PC-9 (cell line): ENCODE measurements around the gene MKRN2. TPM values are rescaled to one million over a fixed set of nuclear protein-coding genes. Genes with fewer than 3 reads are reported as not detected.
A peak's percentile ranks its signal among the peaks of the same experiment; 100 is the strongest.

Source experiments
- BruUV-seq: library from RNA; stranded (reverse); fragments of 400-500 nt; replicated peaks from 2 replicates; lab custom pipeline; 2021; lab: Mats Ljungman, UMichigan
- CTCF ChIA-PET: fragments of 300-600 bp; sonication (Branson Sonifier 250); formaldehyde crosslinking; loops from one replicate; lab custom pipeline; 2022; ENCODE audit warnings: antibody characterized with exemption; lab: Charles Lee
- POLR2A ChIA-PET: fragments of 300-600 bp; sonication (Branson Sonifier 250); formaldehyde crosslinking; loops from one replicate; lab custom pipeline; 2022; ENCODE audit warnings: antibody characterized with exemption; ENCODE audit not compliant: unreplicated experiment; lab: Charles Lee
- DNase-seq, 2 experiments: peaks; one replicate each; pipeline versions ENCODE4 v3.0.0 to v3.0.0-alpha.2; 2015 to 2022; ENCODE audit warnings: mixed read lengths in 1 of 2
- H2AFZ ChIP-seq: fragments of 200-600 bp; sonication (generic); 2 replicates; pipeline ENCODE4 v1.8.1; 2017; ENCODE audit warnings: antibody characterized with exemption
- H3F3A ChIP-seq: fragments of 200-600 bp; sonication (generic); 2 replicates; pipeline ENCODE4 v1.8.1; 2017; ENCODE audit warnings: antibody characterized with exemption, mild to moderate bottlenecking, low read depth; ENCODE audit not compliant: insufficient read depth
- H3K27ac ChIP-seq: fragments of 200-600 bp; sonication (generic); 2 replicates; pipeline ENCODE4 v1.6.1; 2016; ENCODE audit warnings: mixed run types
- H3K27me3 ChIP-seq: fragments of 200-600 bp; sonication (generic); 2 replicates; pipeline ENCODE4 v1.6.1; 2016; ENCODE audit warnings: low read depth, mixed run types; ENCODE audit not compliant: insufficient read depth
- H3K36me3 ChIP-seq: fragments of 200-600 bp; sonication (generic); 2 replicates; pipeline ENCODE4 v1.6.1; 2016; ENCODE audit warnings: low read depth, mixed run types
- H3K4me1 ChIP-seq: fragments of 200-600 bp; sonication (generic); replicated peaks from 2 replicates; pipeline ENCODE4 v1.6.1; 2016; ENCODE audit warnings: mixed run types; ENCODE audit not compliant: insufficient read depth
- H3K4me2 ChIP-seq: fragments of 200-600 bp; sonication (generic); 2 replicates; pipeline ENCODE4 v1.6.1; 2017; ENCODE audit warnings: mixed run types
- H3K4me3 ChIP-seq: fragments of 200-600 bp; sonication (generic); 2 replicates; pipeline ENCODE4 v1.6.1; 2016; ENCODE audit warnings: mixed run types
- H3K79me2 ChIP-seq: fragments of 200-600 bp; sonication (generic); 2 replicates; pipeline ENCODE4 v1.6.1; 2017; ENCODE audit warnings: low read depth, mixed run types
- H3K9me2 ChIP-seq: fragments of 200-600 bp; sonication (generic); 2 replicates; pipeline ENCODE4 v1.8.1; 2017; ENCODE audit warnings: mild to moderate bottlenecking; ENCODE audit not compliant: insufficient read depth
- H3K9me3 ChIP-seq: fragments of 200-600 bp; sonication (generic); 2 replicates; pipeline ENCODE4 v1.8.1; 2016; ENCODE audit warnings: low read depth; ENCODE audit not compliant: insufficient read depth
- H4K20me1 ChIP-seq: fragments of 200-600 bp; sonication (generic); 2 replicates; pipeline ENCODE4 v1.8.1; 2017; ENCODE audit not compliant: insufficient read depth
- EZH2 ChIP-seq: fragments of 200-600 bp; sonication (generic); IDR thresholded peaks from 2 replicates; pipeline ENCODE4 v1.8.0; 2017; ENCODE audit warnings: antibody characterized with exemption, low read depth
- intact Hi-C: fragments of 100-400 bp; cut with micrococcal nuclease; formaldehyde crosslinking; loops from one replicate; pipeline ENCODE4 v1.10.0; 2022; ENCODE audit not compliant: unreplicated experiment
- total RNA-seq: library from RNA; stranded (reverse); gene quantifications from 2 replicates; pipeline ENCODE4 v1.2.3, GENCODE V29; 2021
- TF ChIP-seq, protein P1 (sequence below): fragments of 200-600 bp; sonication (generic); conservative IDR thresholded peaks from 2 replicates; pipeline ENCODE4 v1.6.1; 2017; ENCODE audit warnings: mixed run types, antibody characterized with exemption, mild to moderate bottlenecking, moderate library complexity

MKRN2 gene
- total RNA-seq, 1 experiment from 2014 or later = 25.0 TPM

DNA sequence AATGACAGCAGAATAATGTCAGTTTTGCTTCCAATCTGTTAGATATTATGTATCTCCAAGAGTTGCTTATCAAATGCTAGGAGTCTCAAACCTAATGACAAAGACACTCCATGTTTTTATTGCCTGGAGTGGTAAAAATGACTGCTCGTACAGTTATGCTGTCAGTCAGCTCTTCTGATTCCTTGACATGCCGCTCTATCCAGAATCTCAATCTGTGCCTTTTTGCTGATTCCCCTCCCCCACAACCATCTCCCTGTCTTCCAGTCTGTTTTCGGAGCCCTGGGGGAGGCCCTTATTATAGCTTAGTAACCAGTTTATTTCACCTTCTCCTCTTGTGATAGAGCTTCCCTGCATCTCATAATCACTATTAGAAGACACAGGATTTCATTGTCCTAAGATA is 2.6 kb downstream of the MKRN2 start:
- POLR2A ChIA-PET = no interaction called here
- Histone ChIP-seq H3K4me3 (no peak overlapping the region; the same call in 1 of the 2 replicates), H3K36me3 (no peaks in the 10 kb centered on the region), H3K9me3 (no peaks in the 10 kb centered on the region), H4K20me1 (peaks cover 51% of the 10 kb centered on the region), H3K4me2 (peak overlapping the region; percentile 83), H3K27ac (no peak overlapping the region), H3K27me3 (no peaks in the 10 kb centered on the region), H3K4me1 (peaks cover 21% of the 10 kb centered on the region), H3F3A (peaks cover 13% of the 10 kb centered on the region), H3K9me2 (0 out of 2 replicates have a peak, but pooled peaks cover 5% of the 10 kb centered on the region), H2AFZ (no peak overlapping the region), H3K79me2 (peaks cover 75% of the 10 kb centered on the region)
- no peak for DNase-seq
- no peak for TF ChIP-seq EZH2
- TF ChIP-seq, protein P1, sequence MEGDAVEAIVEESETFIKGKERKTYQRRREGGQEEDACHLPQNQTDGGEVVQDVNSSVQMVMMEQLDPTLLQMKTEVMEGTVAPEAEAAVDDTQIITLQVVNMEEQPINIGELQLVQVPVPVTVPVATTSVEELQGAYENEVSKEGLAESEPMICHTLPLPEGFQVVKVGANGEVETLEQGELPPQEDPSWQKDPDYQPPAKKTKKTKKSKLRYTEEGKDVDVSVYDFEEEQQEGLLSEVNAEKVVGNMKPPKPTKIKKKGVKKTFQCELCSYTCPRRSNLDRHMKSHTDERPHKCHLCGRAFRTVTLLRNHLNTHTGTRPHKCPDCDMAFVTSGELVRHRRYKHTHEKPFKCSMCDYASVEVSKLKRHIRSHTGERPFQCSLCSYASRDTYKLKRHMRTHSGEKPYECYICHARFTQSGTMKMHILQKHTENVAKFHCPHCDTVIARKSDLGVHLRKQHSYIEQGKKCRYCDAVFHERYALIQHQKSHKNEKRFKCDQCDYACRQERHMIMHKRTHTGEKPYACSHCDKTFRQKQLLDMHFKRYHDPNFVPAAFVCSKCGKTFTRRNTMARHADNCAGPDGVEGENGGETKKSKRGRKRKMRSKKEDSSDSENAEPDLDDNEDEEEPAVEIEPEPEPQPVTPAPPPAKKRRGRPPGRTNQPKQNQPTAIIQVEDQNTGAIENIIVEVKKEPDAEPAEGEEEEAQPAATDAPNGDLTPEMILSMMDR = no peak
- intact Hi-C loops = loop anchor here (5.0 kb wide), 1 partner anchor 77 kb away; the partner anchor contains the start of gene TSEN2
- CTCF ChIA-PET = interaction anchor here (0.6 to 0.7 kb wide), 2 partner anchors 237 to 336 kb away, joined by 6 to 11 read pairs; no protein-coding TSS in a partner anchor
- BruUV-seq = no TSS peak

DNA sequence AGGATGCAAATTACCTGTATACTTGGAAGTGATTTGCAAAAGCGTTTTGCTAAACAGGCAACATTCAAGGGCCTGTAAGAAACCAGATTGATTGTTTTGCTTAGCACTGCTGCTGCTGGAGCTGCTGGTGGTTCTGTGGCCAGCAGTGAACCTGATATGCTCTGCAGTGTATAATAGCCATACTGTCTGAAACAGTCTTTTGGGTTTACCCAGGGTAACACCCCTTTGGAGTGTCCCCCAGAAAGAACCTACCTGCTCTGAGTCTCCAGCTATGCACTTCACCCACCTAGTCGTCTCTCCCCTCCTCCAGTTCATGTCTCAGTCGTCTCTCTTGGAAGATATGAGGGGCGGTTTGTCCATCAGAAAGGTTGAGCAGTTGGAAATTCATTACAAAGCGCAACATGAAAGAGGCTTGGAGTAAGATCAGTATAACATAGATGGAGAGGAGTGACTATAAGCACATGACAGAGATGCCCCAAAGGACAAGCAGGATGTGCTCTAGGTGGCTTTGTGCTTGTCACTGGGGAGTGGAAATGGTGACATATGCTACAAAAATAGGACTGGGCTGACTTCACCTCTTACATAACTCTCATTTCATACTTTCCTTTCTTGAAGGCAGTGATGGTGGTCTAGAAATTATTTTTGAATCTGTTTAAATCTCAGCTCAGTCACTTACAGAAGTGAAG is 3.8 kb downstream of the MKRN2 start:
- POLR2A ChIA-PET = no interaction called here
- Histone ChIP-seq H3K9me3 (no peaks in the 10 kb centered on the region), H3K4me2 (no peak overlapping the region), H2AFZ (no peak overlapping the region), H3K27ac (no peak overlapping the region), H4K20me1 (peaks cover 59% of the 10 kb centered on the region), H3F3A (peaks cover 12% of the 10 kb centered on the region), H3K4me1 (peaks cover 20% of the 10 kb centered on the region), H3K27me3 (no peaks in the 10 kb centered on the region), H3K4me3 (no peak overlapping the region), H3K79me2 (peaks cover 86% of the 10 kb centered on the region), H3K36me3 (no peaks in the 10 kb centered on the region), H3K9me2 (0 out of 2 replicates have a peak, but pooled peaks cover under 1% of the 10 kb centered on the region)
- no TSS peak for BruUV-seq
- CTCF ChIA-PET = interaction anchor here (0.7 kb wide), 1 partner anchor 238 kb away, joined by 11 read pairs; no protein-coding TSS in a partner anchor
- no peak for TF ChIP-seq EZH2
- TF ChIP-seq, protein P1 = no peak
- no peak for DNase-seq
- intact Hi-C loops = no loop called here

DNA sequence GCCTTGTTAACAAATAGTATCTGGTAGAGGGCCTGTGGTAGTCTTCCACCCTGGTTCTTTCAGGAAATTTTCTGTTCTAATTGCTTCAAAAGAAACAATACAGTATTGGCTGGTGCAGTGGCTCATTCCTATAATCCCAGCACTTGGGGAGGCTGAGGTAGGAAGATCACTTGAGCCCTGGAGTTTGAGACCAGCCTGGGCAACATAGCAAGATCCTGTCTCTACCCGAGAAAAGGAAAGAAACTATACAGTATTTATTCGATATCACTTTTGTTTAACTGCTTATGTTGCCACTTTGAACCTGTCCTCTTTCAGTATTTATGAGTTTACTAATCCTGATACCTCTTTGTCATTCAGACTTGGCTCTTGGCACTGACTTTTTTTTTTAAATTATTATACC is 4.5 kb downstream of the MKRN2 start:
- no TSS peak for BruUV-seq
- Histone ChIP-seq H4K20me1 (peaks cover 64% of the 10 kb centered on the region), H3K4me3 (no peak overlapping the region), H3K9me2 (no peaks in the 10 kb centered on the region), H3K36me3 (no peaks in the 10 kb centered on the region), H3K4me2 (no peak overlapping the region), H3K27ac (no peak overlapping the region), H3K79me2 (peaks cover 93% of the 10 kb centered on the region), H3F3A (peaks cover 8% of the 10 kb centered on the region; the same call in 1 of the 2 replicates), H3K27me3 (no peaks in the 10 kb centered on the region), H2AFZ (no peak overlapping the region), H3K9me3 (no peaks in the 10 kb centered on the region), H3K4me1 (peaks cover 15% of the 10 kb centered on the region)
- TF ChIP-seq EZH2 = no peak
- TF ChIP-seq, protein P1 = no peak
- DNase-seq = no peak
- ChIA-PET CTCF (no interaction called here), POLR2A (no interaction called here)
- intact Hi-C loops = no loop called here
